IPS-18c (cell line): Measurements from ENCODE around the gene DHDH.

Experiments used
- H3K4me3 ChIP-seq: 2 replicates; pipeline ENCODE4 v1.7.0; 2013; ENCODE audit warnings: low read depth, mild to moderate bottlenecking, low read length, moderate library complexity; ENCODE audit not compliant: insufficient read depth
- H3K9me3 ChIP-seq: one replicate; pipeline ENCODE4 v1.6.1; 2013; ENCODE audit warnings: mild to moderate bottlenecking, low read length, moderate library complexity; ENCODE audit not compliant: control insufficient read depth, insufficient read depth

DHDH gene

GRCh38 chr19:48935864-48936263, 2.4 kb downstream of the DHDH start:
- Histone ChIP-seq H3K9me3 (peaks cover 3% of the 10 kb centered on the region), H3K4me3 (no peak overlapping the region)

GRCh38 chr19:48938256-48938655, 4.8 kb downstream of the DHDH start:
- peaks cover 3% of the 10 kb centered on the region for H3K9me3 ChIP-seq
- no peak overlapping the region for H3K4me3 ChIP-seq

GRCh38 chr19:48940902-48941301, 7.4 kb downstream of the DHDH start:
- no peak overlapping the region for H3K4me3 ChIP-seq
- H3K9me3 ChIP-seq, result peaks cover 3% of the 10 kb centered on the region

GRCh38 chr19:48943081-48943480, 9.6 kb downstream of the DHDH start:
- Histone ChIP-seq H3K4me3 (no peak overlapping the region), H3K9me3 (peaks cover 3% of the 10 kb centered on the region)

GRCh38 chr19:48945415-48945814, 11.9 kb downstream of the DHDH start:
- H3K4me3 ChIP-seq, result no peak overlapping the region
- peaks cover 3% of the 10 kb centered on the region for H3K9me3 ChIP-seq

- H3K4me3 ChIP-seq, result no peak overlapping the region
- H3K9me3 ChIP-seq, result peaks cover under 1% of the 10 kb centered on the region
Observed at GRCh38 chr19:48945817-48946216, 12.3 kb downstream of the DHDH start.

GRCh38 chr19:48946463-48947257, 13.2 kb downstream of the DHDH start:
- H3K9me3 ChIP-seq, result no peaks in the 10 kb centered on the region
- H3K4me3 ChIP-seq, result no peak overlapping the region

- no peaks in the 10 kb centered on the region for H3K9me3 ChIP-seq
- no peak overlapping the region for H3K4me3 ChIP-seq
Observed at GRCh38 chr19:48947258-48947542, 13.7 kb downstream of the DHDH start.

- no peaks in the 10 kb centered on the region for H3K9me3 ChIP-seq
Observed at GRCh38 chr19:48950159-48950558, 16.7 kb downstream of the DHDH start.

GRCh38 chr19:48950830-48951519, 17.5 kb downstream of the DHDH start:
- H3K9me3 ChIP-seq, result no peaks in the 10 kb centered on the region

More at GRCh38 chr19:48950159-48950558, 16.7 kb downstream of the DHDH start:
- H3K4me3 ChIP-seq, result no peak overlapping the region

GRCh38 chr19:48953141-48953540, 19.6 kb downstream of the DHDH start:
- H3K9me3 ChIP-seq, result no peaks in the 10 kb centered on the region
- no peak overlapping the region for H3K4me3 ChIP-seq

More at GRCh38 chr19:48950830-48951519, 17.5 kb downstream of the DHDH start:
- H3K4me3 ChIP-seq, result no peak overlapping the region

- Histone ChIP-seq H3K9me3 (no peaks in the 10 kb centered on the region), H3K4me3 (peak overlapping the region; percentile 97)
Observed at GRCh38 chr19:48953990-48954594, 20.6 kb downstream of the DHDH start.

- Histone ChIP-seq H3K4me3 (peak within 1 kb of the TSS; percentile 97), H3K9me3 (no peaks in the 10 kb centered on the region)
Observed at GRCh38 chr19:48954595-48955307, 21.3 kb downstream of the DHDH start, which contains the start of gene BAX. Gene BAX, plus strand, starts transcription at chr19:48954875. Its CDS starts 54 bp downstream, at chr19:48954929.

GRCh38 chr19:48955308-48955958, 21.9 kb downstream of the DHDH start:
- Histone ChIP-seq H3K9me3 (no peaks in the 10 kb centered on the region), H3K4me3 (peak overlapping the region; percentile 97)

GRCh38 chr19:48958006-48958405, 24.5 kb downstream of the DHDH start:
- Histone ChIP-seq H3K4me3 (no peak overlapping the region), H3K9me3 (no peaks in the 10 kb centered on the region)

GRCh38 chr19:48959341-48960239, 26.1 kb downstream of the DHDH start:
- Histone ChIP-seq H3K4me3 (no peak overlapping the region), H3K9me3 (no peaks in the 10 kb centered on the region)
